HUES64 (cell line): ENCODE data around the gene SHISAL2A. TPM values are rescaled to one million over a fixed set of nuclear protein-coding genes. Genes with fewer than 3 reads are reported as not detected.

Experiments used
- H3K27ac ChIP-seq: 2 replicates; pipeline ENCODE4 v1.7.0; 2013; ENCODE audit warnings: low read depth, low read length, inconsistent platforms
- H3K27me3 ChIP-seq: 2 replicates; pipeline ENCODE4 v1.6.1; 2013; ENCODE audit warnings: mild to moderate bottlenecking, low read length; ENCODE audit not compliant: insufficient read depth
- H3K36me3 ChIP-seq: 2 replicates; pipeline ENCODE4 v1.6.1; 2013; ENCODE audit warnings: mild to moderate bottlenecking, low read length; ENCODE audit not compliant: insufficient read depth
- H3K4me1 ChIP-seq: 2 replicates; pipeline ENCODE4 v1.6.1; 2013; ENCODE audit warnings: mild to moderate bottlenecking, low read length, moderate library complexity; ENCODE audit not compliant: insufficient read depth
- H3K4me3 ChIP-seq: 2 replicates; pipeline ENCODE4 v1.5.1; 2013; ENCODE audit warnings: mild to moderate bottlenecking, low read length, moderate library complexity
- H3K9ac ChIP-seq: 2 replicates; pipeline ENCODE4 v1.6.1; 2013; ENCODE audit warnings: mild to moderate bottlenecking, low read depth, low read length
- H3K9me3 ChIP-seq: 2 replicates; pipeline ENCODE4 v1.6.1; 2013; ENCODE audit warnings: low read depth, low read length; ENCODE audit not compliant: insufficient read depth
- WGBS: fragments of 150-250, 120-280 bp; methylation state at CpG from one replicate; pipeline ENCODE4 v1.1.7; 2013; ENCODE audit warnings: missing lambda C conversion rate; 5-methylcytosine and 5-hydroxymethylcytosine counted together
- polyA plus RNA-seq, 2 experiments: library from polyadenylated mRNA; stranded (reverse); fragments of 50-300 nt; gene quantifications; one replicate each; pipeline ENCODE4 v1.2.3, GENCODE V29; 2013

The SHISAL2A gene
- polyA plus RNA-seq (2013, experiment 1 of 2), result 0.85 TPM
- polyA plus RNA-seq (2013, experiment 2 of 2), result 0.76 TPM

GRCh38 chr1:52632732-52633290 is at the start of gene SHISAL2A:
SHISAL2A (plus strand) TSS chr1:52633168; CDS start chr1:52633494, 326 bp downstream.
- H3K9ac ChIP-seq, result peak within 1 kb of the TSS; percentile 45

GRCh38 chr1:52585474-52585873 is 47.5 kb upstream of the SHISAL2A start:
- Histone ChIP-seq H3K9ac (no peak overlapping the region), H3K27me3 (no peaks in the 10 kb centered on the region), H3K27ac (no peak overlapping the region), H3K36me3 (no peaks in the 10 kb centered on the region), H3K4me3 (no peak overlapping the region), H3K4me1 (peaks cover 13% of the 10 kb centered on the region), H3K9me3 (no peaks in the 10 kb centered on the region)
- 96% methylated on average over 1 of the region's 1 CpG for WGBS

More at GRCh38 chr1:52632732-52633290, at the start of gene SHISAL2A:
- Histone ChIP-seq H3K27me3 (peaks cover 52% of the 10 kb centered on the region), H3K4me1 (peaks cover 4% of the 10 kb centered on the region; the same call in 1 of the 2 replicates), H3K9me3 (no peaks in the 10 kb centered on the region), H3K36me3 (no peaks in the 10 kb centered on the region), H3K27ac (no peak within 1 kb of the TSS), H3K4me3 (peak within 1 kb of the TSS; percentile 47)
- 8% methylated on average over 53 of the region's 53 CpGs for whole genome bisulfite sequencing

- no peaks in the 10 kb centered on the region for H3K27me3 ChIP-seq
- H3K36me3 ChIP-seq, result no peaks in the 10 kb centered on the region
- H3K9ac ChIP-seq, result no peak overlapping the region
- H3K27ac ChIP-seq, result no peak overlapping the region
- H3K4me1 ChIP-seq, result peaks cover 16% of the 10 kb centered on the region
- no peaks in the 10 kb centered on the region for H3K9me3 ChIP-seq
- H3K4me3 ChIP-seq, result no peak overlapping the region
Observed at GRCh38 chr1:52588027-52588426, 44.9 kb upstream of the SHISAL2A start.

GRCh38 chr1:52588535-52588934 is 44.4 kb upstream of the SHISAL2A start:
- 78% methylated on average over 1 of the region's 1 CpG for WGBS
- H3K9ac ChIP-seq, result no peak overlapping the region
- H3K4me3 ChIP-seq, result no peak overlapping the region
- peaks cover 16% of the 10 kb centered on the region for H3K4me1 ChIP-seq
- H3K27me3 ChIP-seq, result no peaks in the 10 kb centered on the region
- H3K27ac ChIP-seq, result no peak overlapping the region
- no peaks in the 10 kb centered on the region for H3K9me3 ChIP-seq
- H3K36me3 ChIP-seq, result no peaks in the 10 kb centered on the region

- no peaks in the 10 kb centered on the region for H3K27me3 ChIP-seq
- H3K4me3 ChIP-seq, result no peak overlapping the region
- no peak overlapping the region for H3K27ac ChIP-seq
- WGBS, result 66% methylated on average over 6 of the region's 6 CpGs
- no peak overlapping the region for H3K9ac ChIP-seq
- no peaks in the 10 kb centered on the region for H3K9me3 ChIP-seq
- no peaks in the 10 kb centered on the region for H3K36me3 ChIP-seq
- H3K4me1 ChIP-seq, result peaks cover 16% of the 10 kb centered on the region
Observed at GRCh38 chr1:52590266-52590665, 42.7 kb upstream of the SHISAL2A start.

GRCh38 chr1:52592637-52593323 is 40.2 kb upstream of the SHISAL2A start:
- no peak overlapping the region for H3K27ac ChIP-seq
- H3K4me3 ChIP-seq, result no peak overlapping the region
- no peaks in the 10 kb centered on the region for H3K9me3 ChIP-seq
- no peaks in the 10 kb centered on the region for H3K36me3 ChIP-seq
- 95% methylated on average over 4 of the region's 5 CpGs for WGBS
- H3K27me3 ChIP-seq, result no peaks in the 10 kb centered on the region
- peaks cover 16% of the 10 kb centered on the region for H3K4me1 ChIP-seq
- no peak overlapping the region for H3K9ac ChIP-seq

- Histone ChIP-seq H3K9ac (no peak overlapping the region), H3K4me1 (peaks cover 16% of the 10 kb centered on the region), H3K36me3 (no peaks in the 10 kb centered on the region), H3K27me3 (no peaks in the 10 kb centered on the region), H3K9me3 (no peaks in the 10 kb centered on the region), H3K4me3 (no peak overlapping the region), H3K27ac (no peak overlapping the region)
- 94% methylated on average over 1 of the region's 1 CpG for WGBS
Observed at GRCh38 chr1:52593495-52593894, 39.5 kb upstream of the SHISAL2A start.

GRCh38 chr1:52595061-52595460 is 37.9 kb upstream of the SHISAL2A start:
- Histone ChIP-seq H3K27me3 (peaks cover 6% of the 10 kb centered on the region; the same call in 1 of the 2 replicates), H3K36me3 (no peaks in the 10 kb centered on the region), H3K9ac (no peak overlapping the region), H3K27ac (no peak overlapping the region), H3K4me3 (no peak overlapping the region), H3K9me3 (no peaks in the 10 kb centered on the region), H3K4me1 (peaks cover 7% of the 10 kb centered on the region; the same call in 1 of the 2 replicates)
- 79% methylated on average over 3 of the region's 3 CpGs for WGBS

- Histone ChIP-seq H3K9me3 (no peaks in the 10 kb centered on the region), H3K4me3 (no peak overlapping the region), H3K27me3 (peaks cover 31% of the 10 kb centered on the region), H3K27ac (no peak overlapping the region), H3K36me3 (no peaks in the 10 kb centered on the region), H3K4me1 (peaks cover 9% of the 10 kb centered on the region; the same call in 1 of the 2 replicates), H3K9ac (no peak overlapping the region)
- WGBS, result 79% methylated on average over 2 of the region's 2 CpGs
Observed at GRCh38 chr1:52597912-52598311, 35.1 kb upstream of the SHISAL2A start.

GRCh38 chr1:52598729-52599128 is 34.2 kb upstream of the SHISAL2A start:
- no peaks in the 10 kb centered on the region for H3K9me3 ChIP-seq
- H3K36me3 ChIP-seq, result no peaks in the 10 kb centered on the region
- no peak overlapping the region for H3K4me3 ChIP-seq
- H3K4me1 ChIP-seq, result peaks cover 11% of the 10 kb centered on the region; the same call in 1 of the 2 replicates
- no peak overlapping the region for H3K9ac ChIP-seq
- H3K27ac ChIP-seq, result no peak overlapping the region
- WGBS, result 93% methylated on average over 7 of the region's 7 CpGs
- peaks cover 39% of the 10 kb centered on the region for H3K27me3 ChIP-seq

GRCh38 chr1:52599236-52599635 is 33.7 kb upstream of the SHISAL2A start:
- WGBS, result 96% methylated on average over 7 of the region's 7 CpGs
- H3K27ac ChIP-seq, result no peak overlapping the region
- no peaks in the 10 kb centered on the region for H3K36me3 ChIP-seq
- no peak overlapping the region for H3K9ac ChIP-seq
- no peaks in the 10 kb centered on the region for H3K9me3 ChIP-seq
- H3K4me1 ChIP-seq, result peaks cover 11% of the 10 kb centered on the region; the same call in 1 of the 2 replicates
- peaks cover 43% of the 10 kb centered on the region for H3K27me3 ChIP-seq
- no peak overlapping the region for H3K4me3 ChIP-seq
